Measurements from ENCODE around the gene CPPED1. TPM values are rescaled to one million over a fixed set of nuclear protein-coding genes. Genes with fewer than 3 reads are reported as not detected.

CPPED1 gene
- total RNA-seq, 1 donor from 2014 or later, result 26.1 TPM

- ATAC-seq, result no peak
Measured at GRCh38 chr16:12729448-12729847, 74.2 kb downstream of the CPPED1 start.

DNA sequence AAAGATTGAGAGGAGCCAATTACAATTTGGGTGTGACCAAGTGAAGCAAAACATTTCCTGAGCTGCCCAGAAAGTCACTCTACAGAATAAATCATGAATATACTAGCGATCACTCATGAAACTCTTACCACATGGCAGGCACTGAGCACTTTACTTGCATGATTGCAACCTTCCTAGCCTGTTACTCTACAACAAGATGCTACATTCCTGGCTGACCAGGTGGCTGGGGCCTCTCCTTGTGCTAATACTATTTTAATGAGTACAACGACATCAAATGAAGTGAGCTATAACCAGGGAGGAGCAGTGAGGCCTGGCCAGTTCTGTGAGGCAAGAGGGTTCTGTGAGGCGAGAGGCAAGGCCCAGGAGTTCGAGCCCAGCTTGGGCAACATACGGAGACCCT lies 75.2 kb downstream of the CPPED1 start:
- ATAC-seq, result no peak

GRCh38 chr16:12724226-12724625 lies 79.5 kb downstream of the CPPED1 start:
- no peak for ATAC-seq

GRCh38 chr16:12723681-12724080 lies 80.0 kb downstream of the CPPED1 start:
- ATAC-seq, result no peak

DNA sequence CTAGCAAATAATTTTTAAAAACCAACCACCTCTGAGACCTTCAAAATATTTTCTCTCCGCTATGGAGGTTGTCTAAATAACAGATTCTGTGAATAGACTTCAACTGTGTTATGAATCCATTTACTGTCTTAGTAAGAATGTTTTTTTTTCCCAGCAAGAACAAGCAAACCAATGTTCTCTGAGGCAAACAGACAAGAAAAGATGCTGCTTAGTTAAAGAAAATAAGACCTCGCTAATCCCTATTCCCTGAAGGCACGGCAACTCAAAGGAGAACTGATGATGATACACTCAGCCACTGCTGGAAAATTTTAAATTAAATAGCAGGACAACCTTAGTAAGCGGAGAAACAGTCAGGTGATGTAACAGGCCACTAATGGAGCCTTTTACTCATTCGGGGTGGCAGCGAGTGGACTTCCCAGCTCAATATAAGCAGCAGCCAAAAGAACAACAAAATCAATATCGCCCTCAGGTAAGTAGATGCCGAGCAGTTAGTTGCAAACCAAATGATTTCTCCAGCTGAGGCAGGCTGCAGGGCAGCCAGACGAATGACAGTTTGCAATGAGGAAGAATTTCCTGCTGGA lies 81.8 kb downstream of the CPPED1 start:
- no peak for ATAC-seq

DNA sequence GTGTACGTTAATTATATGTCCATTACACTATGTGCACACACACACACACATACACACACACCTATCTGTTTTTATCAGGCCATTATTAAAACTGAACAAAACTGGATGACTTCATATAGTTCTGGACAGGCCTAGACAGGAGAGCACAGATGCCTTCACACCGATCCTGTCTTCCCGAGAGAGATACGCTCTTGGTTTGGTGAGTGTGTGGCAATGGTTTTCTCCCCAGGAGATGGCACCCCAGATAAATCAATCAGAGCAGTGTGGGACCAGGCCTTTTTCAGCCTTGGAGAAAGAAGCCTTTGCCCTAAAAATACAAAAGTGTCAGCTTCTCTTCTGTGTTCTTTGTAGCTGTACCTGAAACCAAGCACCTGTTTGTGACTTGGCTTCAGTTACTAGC lies 83.7 kb downstream of the CPPED1 start:
- peak; percentile 44 for ATAC-seq

DNA sequence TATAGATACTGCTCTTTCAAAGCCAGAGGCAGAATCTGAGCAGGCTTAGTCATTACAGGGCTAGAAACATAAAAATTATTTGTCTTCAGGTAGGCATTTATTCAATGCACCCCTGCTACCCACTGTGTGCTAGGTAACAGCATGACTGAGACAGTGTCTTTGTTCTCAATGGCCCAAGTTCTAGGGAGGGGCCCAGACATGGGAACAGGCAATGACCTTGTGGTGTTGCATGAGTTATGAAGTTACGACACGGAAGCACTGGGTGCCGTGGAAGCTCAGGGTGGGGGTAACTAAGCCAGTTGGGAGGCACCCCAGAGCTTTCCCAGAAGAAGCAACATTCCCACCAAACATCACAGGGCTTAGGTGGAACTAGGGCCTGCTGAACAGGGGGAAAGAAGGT lies 87.0 kb downstream of the CPPED1 start:
- no peak for ATAC-seq

DNA sequence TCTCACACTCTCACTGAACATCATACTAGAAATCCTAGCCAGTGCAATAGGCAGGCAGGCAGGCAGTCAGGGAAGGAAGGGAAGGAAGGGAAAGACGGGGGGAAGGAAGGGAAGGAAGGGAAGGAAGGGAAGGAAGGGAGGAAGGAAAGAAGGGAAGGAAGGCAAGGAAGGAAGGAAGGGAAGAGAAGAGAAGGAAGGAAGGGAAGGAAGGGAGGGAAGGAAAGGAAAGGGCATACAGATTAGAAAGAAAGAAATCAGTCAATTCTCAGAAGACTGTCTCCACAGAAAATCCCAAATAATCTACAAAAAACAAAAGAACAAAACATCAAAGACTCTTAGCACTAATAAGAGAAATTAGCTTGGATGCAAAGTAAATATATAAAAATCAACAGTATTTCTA lies 93.9 kb downstream of the CPPED1 start:
- ATAC-seq, result no peak

DNA sequence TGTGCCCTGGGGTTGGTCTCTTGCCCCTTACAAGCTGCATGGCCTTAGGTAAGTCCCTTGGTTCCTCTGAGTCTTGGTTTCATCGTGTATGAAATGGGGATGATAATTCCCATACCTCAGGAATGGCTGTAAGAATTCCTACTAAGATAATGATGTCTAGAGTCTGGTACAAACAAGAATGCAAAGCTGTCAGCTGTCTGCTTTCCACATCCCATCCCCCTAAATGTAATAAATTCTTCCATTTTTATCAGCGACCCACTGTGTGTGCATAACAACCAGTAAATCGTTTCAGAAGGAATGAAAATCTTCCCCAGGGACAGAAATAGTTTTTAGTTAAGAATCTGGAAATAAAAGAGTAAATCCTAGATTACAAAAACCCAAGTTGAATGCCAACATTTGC lies 95.4 kb downstream of the CPPED1 start:
- ATAC-seq, result no peak

- no peak for ATAC-seq
Measured at GRCh38 chr16:12706628-12707027, 97.1 kb downstream of the CPPED1 start.

- no peak for ATAC-seq
Measured at GRCh38 chr16:12704492-12705111, 99.1 kb downstream of the CPPED1 start.

GRCh38 chr16:12703935-12704334 lies 99.8 kb downstream of the CPPED1 start:
- no peak for ATAC-seq

DNA sequence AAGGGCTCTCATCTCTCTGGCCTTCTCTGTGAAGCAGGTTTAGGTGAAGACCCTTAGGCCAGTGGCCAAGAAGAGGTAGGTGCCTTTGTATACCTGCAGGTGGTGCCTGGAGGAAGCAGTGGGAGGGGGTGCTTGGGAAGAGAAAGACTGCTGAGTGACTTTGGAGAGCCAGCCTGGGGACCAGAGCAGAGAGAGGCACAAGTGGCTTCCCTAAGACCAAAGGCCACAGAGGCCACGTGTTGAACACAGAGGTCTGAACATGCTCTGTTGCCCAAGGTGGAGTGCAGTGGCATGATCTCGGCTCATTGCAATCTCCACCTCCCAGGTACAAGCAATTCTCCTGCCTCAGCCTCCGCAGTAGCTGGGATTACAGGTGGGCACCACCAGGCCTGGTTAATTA lies 103.5 kb downstream of the CPPED1 start:
- ATAC-seq, result no peak

GRCh38 chr16:12699161-12699560 lies 104.5 kb downstream of the CPPED1 start:
- no peak for ATAC-seq

GRCh38 chr16:12697437-12697836 lies 106.2 kb downstream of the CPPED1 start:
- ATAC-seq, result no peak

DNA sequence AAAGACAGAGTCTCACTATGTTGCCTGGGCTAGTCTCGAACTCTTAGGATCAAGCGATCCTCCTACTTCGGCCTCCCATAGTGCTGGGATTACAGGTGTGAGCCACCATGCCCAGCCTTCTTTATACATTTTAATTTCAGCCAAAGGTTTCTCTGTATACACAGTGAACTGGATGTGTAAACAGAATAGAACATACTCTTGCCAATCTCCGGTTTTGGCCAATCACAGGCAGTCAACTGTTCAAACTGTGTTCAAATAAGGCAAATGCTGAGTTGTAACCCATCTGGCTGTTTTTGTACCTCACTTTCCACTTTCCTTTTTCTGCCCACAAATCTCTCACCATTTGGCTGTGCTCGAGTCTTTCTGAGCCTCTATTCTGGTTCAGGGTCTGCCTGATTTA lies 108.2 kb downstream of the CPPED1 start:
- ATAC-seq, result no peak

DNA sequence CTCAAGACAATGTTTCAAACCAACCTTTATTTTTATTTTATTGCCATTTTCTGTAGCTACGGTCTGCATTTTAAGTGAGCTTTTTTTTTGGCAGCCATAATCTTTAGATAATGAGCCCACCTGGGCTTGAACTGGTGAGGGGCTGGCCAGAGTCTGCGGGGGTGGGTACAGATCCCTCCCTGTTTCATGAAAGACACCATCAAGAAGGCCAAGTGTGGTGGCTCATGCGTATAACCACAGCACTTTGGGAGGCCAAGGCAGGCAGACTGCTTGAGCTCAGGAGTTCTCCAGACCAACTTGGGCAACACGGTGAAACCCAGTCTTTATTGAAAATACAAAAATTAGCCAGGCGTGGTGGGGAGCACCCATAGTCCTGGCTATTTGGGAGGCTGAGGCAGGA lies 113.7 kb downstream of the CPPED1 start:
- no peak for ATAC-seq

GRCh38 chr16:12688951-12689850 lies 114.5 kb downstream of the CPPED1 start:
- ATAC-seq, result no peak

DNA sequence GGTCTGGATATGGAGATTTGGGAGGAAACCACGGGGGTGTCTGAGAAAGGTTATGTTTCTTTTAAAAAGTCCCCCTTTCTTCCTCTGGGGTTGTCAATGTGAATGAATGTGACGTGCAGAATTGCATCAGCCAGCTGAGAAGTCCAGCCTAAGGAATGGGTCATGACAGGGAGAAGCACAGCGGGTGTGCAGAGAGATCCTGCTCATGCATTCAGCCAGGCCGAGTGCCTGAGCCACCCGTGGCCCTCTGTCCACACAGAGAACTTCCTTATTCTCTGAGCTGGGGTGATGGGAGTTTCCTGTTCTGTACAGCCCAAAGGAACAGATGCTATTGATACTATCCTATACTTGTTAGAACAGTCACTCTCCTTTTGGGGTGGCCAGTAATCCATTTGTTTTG lies 117.9 kb downstream of the CPPED1 start:
- no peak for ATAC-seq

GRCh38 chr16:12682432-12683165 lies 121.1 kb downstream of the CPPED1 start:
- ATAC-seq, result no peak

DNA sequence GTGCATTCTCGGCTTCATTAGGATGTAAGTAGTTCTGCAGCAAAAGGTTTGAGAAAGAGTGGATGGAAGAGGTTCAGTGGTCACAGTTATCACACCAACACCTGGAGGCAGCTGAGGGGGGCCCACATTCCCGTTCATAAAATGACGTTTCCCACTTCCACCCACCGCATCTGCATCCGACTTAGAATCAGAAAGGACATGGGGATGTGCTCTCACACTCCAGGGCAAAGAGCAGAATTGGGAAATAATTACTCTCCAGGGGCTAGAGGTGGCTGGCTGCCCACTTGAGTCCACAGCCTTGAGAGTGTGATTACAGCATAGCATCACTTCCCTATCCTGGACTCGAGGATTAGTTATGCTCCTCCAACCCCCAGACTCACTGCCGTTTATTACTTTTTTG lies 122.0 kb downstream of the CPPED1 start:
- no peak for ATAC-seq

DNA sequence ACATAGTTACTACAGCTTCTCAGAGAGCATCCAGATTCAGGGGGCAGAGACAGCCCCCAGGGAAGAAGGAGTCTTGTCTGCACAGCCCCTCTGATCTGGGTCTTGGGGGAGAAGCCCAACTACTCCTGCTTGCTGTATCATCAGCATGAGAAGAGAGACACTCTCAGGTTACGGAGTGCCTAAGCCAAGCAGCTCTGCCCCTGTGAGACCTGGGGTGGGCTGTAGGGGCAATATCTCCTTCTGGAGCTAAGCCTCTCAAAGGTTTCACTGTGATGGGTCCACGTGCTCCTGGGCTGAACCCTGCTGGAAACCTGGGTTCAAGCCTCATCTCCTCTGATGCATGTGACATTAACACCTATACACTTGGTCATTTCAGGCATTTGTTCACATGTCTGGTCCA lies 123.2 kb downstream of the CPPED1 start:
- no peak for ATAC-seq

DNA sequence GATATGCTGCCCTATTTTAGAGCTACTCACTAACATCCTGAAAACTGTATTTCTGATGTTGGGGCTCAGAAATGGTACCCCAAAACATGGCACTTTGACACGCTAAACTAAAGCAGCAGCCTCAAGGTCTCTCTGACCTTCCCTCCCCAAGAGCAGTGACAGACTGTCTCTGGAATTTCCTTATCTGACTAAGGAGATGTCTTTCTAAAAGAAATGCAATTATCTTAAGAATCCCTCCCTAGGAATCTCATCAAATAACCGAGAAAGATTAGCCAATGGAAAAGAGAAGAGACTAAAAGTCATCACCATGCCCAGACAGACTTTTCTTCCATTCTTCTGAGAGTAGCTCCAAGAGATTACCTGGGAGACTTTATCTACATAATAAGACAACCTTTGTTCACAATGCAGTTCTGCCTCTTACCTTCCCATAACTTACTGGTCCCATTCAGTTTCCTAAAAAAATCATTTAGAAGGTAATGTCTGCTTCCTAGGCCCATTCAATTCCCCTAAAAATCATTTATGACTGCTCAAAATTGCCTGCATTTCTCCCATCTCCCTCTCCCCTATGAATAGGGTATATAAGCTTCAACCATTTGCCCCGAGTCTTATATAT lies 123.9 kb downstream of the CPPED1 start:
- ATAC-seq, result no peak
